ENCODE results near the gene IL17RE. TPM values are rescaled to one million over a fixed set of nuclear protein-coding genes. Genes with fewer than 3 reads are reported as not detected.
A peak's percentile ranks its signal among the peaks of the same experiment; 100 is the strongest.

The IL17RE gene
- polyA plus RNA-seq, 1 donor (not counting 4 experiments of a cell fraction or from before 2014, with no cell fraction given): 16.0 TPM

- TF ChIP-seq EZH2 (IDR thresholded peaks at IDR 0.05; ENCODE audit: low read length) (no peak), CTCF (optimal IDR thresholded peaks at IDR 0.05 in 1 of 3, IDR thresholded peaks at IDR 0.05 in 1 of 3, conservative IDR thresholded peaks at IDR 0.05 in 1 of 3; ENCODE audit: extremely low read depth in 1 of 3, insufficient read depth in 2 of 3, low read length in 3 of 3) (peak in 2 of 3 experiments; percentile 39 to 44)
- dilution Hi-C loops (cut with MboI; ENCODE audit: extremely low pct_ligation_motif_present, low sequenced_read_pairs): no loop called here
- no peak for DNase-seq (ENCODE audit: low read depth, low spot score)
These were observed 40.1 kb upstream of the IL17RE start for GRCh38 chr3:9862391-9863057.

GRCh38 chr3:9863058-9863772, 39.4 kb upstream of the IL17RE start:
- H3K4me2 ChIP-seq (ENCODE audit: control insufficient read depth, extremely low read depth, insufficient read depth, low read depth, low read length): peak overlapping the region; percentile 37
- H3K79me2 ChIP-seq (ENCODE audit: control insufficient read depth, insufficient read depth, low read length): no peaks in the 10 kb centered on the region
- peak overlapping the region in 1 of 3 experiments; percentile 1 for H3K4me3 ChIP-seq (ENCODE audit: control insufficient read depth in 2 of 3, extremely low read depth in 1 of 3, insufficient read depth in 2 of 3, low read depth in 1 of 3, low read length in 3 of 3)
- H4K20me1 ChIP-seq (ENCODE audit: control insufficient read depth, extremely low read depth, insufficient read depth, low read length): no peaks in the 10 kb centered on the region
- H3K9ac ChIP-seq (ENCODE audit: control insufficient read depth, extremely low read depth, insufficient read depth, low read length): no peak overlapping the region
- TF ChIP-seq EZH2 (IDR thresholded peaks at IDR 0.05; ENCODE audit: low read length) (no peak), CTCF (optimal IDR thresholded peaks at IDR 0.05 in 1 of 3, IDR thresholded peaks at IDR 0.05 in 1 of 3, conservative IDR thresholded peaks at IDR 0.05 in 1 of 3; ENCODE audit: extremely low read depth in 1 of 3, insufficient read depth in 2 of 3, low read length in 3 of 3) (no peak)
- no peaks in the 10 kb centered on the region for H3K36me3 ChIP-seq (ENCODE audit: control insufficient read depth in 2 of 2, extremely low read depth in 1 of 2, insufficient read depth in 2 of 2, low read length in 2 of 2)
- H2AFZ ChIP-seq (ENCODE audit: control insufficient read depth, low read length): peak overlapping the region; percentile 58
- FAIRE-seq (no peak), DNase-seq (ENCODE audit: low read depth, low spot score) (no peak)
- H3K9me3 ChIP-seq (ENCODE audit: control insufficient read depth, low read depth, low read length): no peaks in the 10 kb centered on the region
- no peak overlapping the region for H3K27ac ChIP-seq (ENCODE audit: control insufficient read depth, insufficient read depth, low read length)
- H3K4me1 ChIP-seq (ENCODE audit: control insufficient read depth, extremely low read depth, insufficient read depth, low read length): no peaks in the 10 kb centered on the region
- no peaks in the 10 kb centered on the region for H3K27me3 ChIP-seq (ENCODE audit: control insufficient read depth, extremely low read depth, insufficient read depth, low read length)
- no peaks in the 10 kb centered on the region for H3K9me1 ChIP-seq (ENCODE audit: control insufficient read depth, extremely low read depth, insufficient read depth, low read length)
- dilution Hi-C loops (cut with MboI; ENCODE audit: extremely low pct_ligation_motif_present, low sequenced_read_pairs): no loop called here

More at GRCh38 chr3:9862391-9863057, 40.1 kb upstream of the IL17RE start:
- Histone ChIP-seq H4K20me1 (ENCODE audit: control insufficient read depth, extremely low read depth, insufficient read depth, low read length) (no peaks in the 10 kb centered on the region), H3K27me3 (ENCODE audit: control insufficient read depth, extremely low read depth, insufficient read depth, low read length) (no peaks in the 10 kb centered on the region), H3K36me3 (ENCODE audit: control insufficient read depth in 2 of 2, extremely low read depth in 1 of 2, insufficient read depth in 2 of 2, low read length in 2 of 2) (no peaks in the 10 kb centered on the region), H3K9ac (ENCODE audit: control insufficient read depth, extremely low read depth, insufficient read depth, low read length) (no peak overlapping the region), H3K79me2 (ENCODE audit: control insufficient read depth, insufficient read depth, low read length) (no peaks in the 10 kb centered on the region), H3K4me1 (ENCODE audit: control insufficient read depth, extremely low read depth, insufficient read depth, low read length) (no peaks in the 10 kb centered on the region), H3K9me1 (ENCODE audit: control insufficient read depth, extremely low read depth, insufficient read depth, low read length) (no peaks in the 10 kb centered on the region), H3K27ac (ENCODE audit: control insufficient read depth, insufficient read depth, low read length) (no peak overlapping the region), H3K4me2 (ENCODE audit: control insufficient read depth, extremely low read depth, insufficient read depth, low read depth, low read length) (peak overlapping the region; percentile 37), H2AFZ (ENCODE audit: control insufficient read depth, low read length) (peak overlapping the region; percentile 58), H3K9me3 (ENCODE audit: control insufficient read depth, low read depth, low read length) (no peaks in the 10 kb centered on the region), H3K4me3 (ENCODE audit: control insufficient read depth in 2 of 3, extremely low read depth in 1 of 3, insufficient read depth in 2 of 3, low read depth in 1 of 3, low read length in 3 of 3) (peak overlapping the region; percentile 1 to 38 (median 7))
- FAIRE-seq: no peak

Measured in keratinocyte (primary cell).